GM21526 (cell line): Measurements from ENCODE around the gene RBM6.
A peak's percentile ranks its signal among the peaks of the same experiment; 100 is the strongest.
"Not testable (repeated sequence)": the region's sequence is repeated elsewhere in the genome, so short reads cannot be mapped to it uniquely, and the experiment has no call there.

Experiments
- ATAC-seq: cut with Tn5 transposase; IDR thresholded peaks from one replicate; pipeline ENCODE4 v1.9.1; 2021; ENCODE audit warnings: moderate library complexity; ENCODE audit not compliant: unreplicated experiment, low FRiP score

Gene RBM6

GRCh38 chr3:49916686-49917085, 23.3 kb upstream of the RBM6 start:
- no peak for ATAC-seq

- not testable (repeated sequence) for ATAC-seq
Observed at GRCh38 chr3:49917806-49918590, 22.0 kb upstream of the RBM6 start.

GRCh38 chr3:49924683-49925082, 15.3 kb upstream of the RBM6 start:
- ATAC-seq = no peak

- ATAC-seq = no peak
Observed at GRCh38 chr3:49925485-49925884, 14.5 kb upstream of the RBM6 start.

GRCh38 chr3:49926117-49926728, 13.7 kb upstream of the RBM6 start:
- ATAC-seq = no peak

- ATAC-seq = no peak
Observed at GRCh38 chr3:49927798-49928197, 12.2 kb upstream of the RBM6 start.

GRCh38 chr3:49928481-49929017, 11.4 kb upstream of the RBM6 start:
- ATAC-seq = no peak

- ATAC-seq = peak; percentile 72
Observed at GRCh38 chr3:49929291-49930167, 10.4 kb upstream of the RBM6 start, which contains the start of gene MON1A. Gene MON1A (minus strand): TSS chr3:49929811. CDS start chr3:49913346, 16,465 bp downstream.

- ATAC-seq = no peak
Observed at GRCh38 chr3:49930168-49930690, 9.7 kb upstream of the RBM6 start.

- ATAC-seq = no peak
Observed at GRCh38 chr3:49930922-49931321, 9.0 kb upstream of the RBM6 start.

GRCh38 chr3:49932281-49932680, 7.7 kb upstream of the RBM6 start:
- ATAC-seq = not testable (repeated sequence)

- no peak for ATAC-seq
Observed at GRCh38 chr3:49937090-49937489, 2.9 kb upstream of the RBM6 start.

GRCh38 chr3:49940667-49941249, 808 bp downstream of the RBM6 start:
- no peak for ATAC-seq

- no peak for ATAC-seq
Observed at GRCh38 chr3:49942651-49943050, 2.7 kb downstream of the RBM6 start.

GRCh38 chr3:49952924-49953323, 13.0 kb downstream of the RBM6 start:
- no peak for ATAC-seq

- no peak for ATAC-seq
Observed at GRCh38 chr3:49955636-49956035, 15.7 kb downstream of the RBM6 start.

- no peak for ATAC-seq
Observed at GRCh38 chr3:49966233-49966942, 26.4 kb downstream of the RBM6 start.

GRCh38 chr3:49967291-49967690, 27.3 kb downstream of the RBM6 start:
- ATAC-seq = no peak

GRCh38 chr3:49968346-49968745, 28.4 kb downstream of the RBM6 start:
- ATAC-seq = no peak

GRCh38 chr3:49972656-49973055, 32.7 kb downstream of the RBM6 start:
- no peak for ATAC-seq
